Chondrocyte (in vitro differentiated cells): ENCODE measurements around the gene SPSB2. TPM values are rescaled to one million over a fixed set of nuclear protein-coding genes. Genes with fewer than 3 reads are reported as not detected.
"Not testable (repeated sequence)": the region's sequence is repeated elsewhere in the genome, so short reads cannot be mapped to it uniquely, and the experiment has no call there.

Experiments used
- DNase-seq: peaks from one replicate; pipeline ENCODE4 v3.0.0; 2021; ENCODE audit warnings: mixed read lengths, low spot score
- H3K27ac Mint-ChIP-seq: one replicate; pipeline ENCODE4 v1.8.0; 2021; ENCODE audit warnings: mild to moderate bottlenecking, moderate library complexity, mixed read lengths; ENCODE audit not compliant: unreplicated experiment
- H3K27me3 Mint-ChIP-seq: 2 replicates; pipeline ENCODE4 v1.8.0; 2021; ENCODE audit warnings: low read depth, mixed read lengths
- H3K36me3 Mint-ChIP-seq: 2 replicates; pipeline ENCODE4 v1.8.0; 2021; ENCODE audit warnings: low read depth, mixed read lengths
- H3K4me1 Mint-ChIP-seq: 2 replicates; pipeline ENCODE4 v1.8.0; 2021; ENCODE audit warnings: low read depth, mild to moderate bottlenecking, mixed read lengths
- H3K4me3 Mint-ChIP-seq: one replicate; pipeline ENCODE4 v1.8.0; 2021; ENCODE audit warnings: mild to moderate bottlenecking, moderate library complexity, mixed read lengths; ENCODE audit not compliant: unreplicated experiment
- H3K9me3 Mint-ChIP-seq: 2 replicates; pipeline ENCODE4 v1.8.0; 2021; ENCODE audit warnings: low read depth, mixed read lengths
- CTCF ChIP-seq: fragments of 200-600 bp; sonication (generic); IDR thresholded peaks from 2 replicates; pipeline ENCODE4 v1.5.0; 2021; ENCODE audit warnings: antibody characterized with exemption, mild to moderate bottlenecking, moderate library complexity
- total RNA-seq: library from RNA; stranded (reverse); gene quantifications from 3 replicates; pipeline ENCODE4 v1.2.1, GENCODE V29; 2021

The SPSB2 gene
- total RNA-seq, 1 donor from 2014 or later, result 7.6 TPM

GRCh38 chr12:6872073-6873048 is 742 bp downstream of the SPSB2 start:
- Mint-ChIP-seq H3K27ac (peak overlapping the region; percentile 90), H3K4me3 (peak overlapping the region; percentile 85), H3K9me3 (no peaks in the 10 kb centered on the region), H3K27me3 (no peaks in the 10 kb centered on the region), H3K4me1 (peaks cover 49% of the 10 kb centered on the region), H3K36me3 (peaks cover 15% of the 10 kb centered on the region)
- peak; percentile 92 for DNase-seq
- TF ChIP-seq CTCF, result peak; percentile 98

- H3K27ac Mint-ChIP-seq, result peak overlapping the region; percentile 90
These were observed 1.8 kb downstream of the SPSB2 start for GRCh38 chr12:6871052-6871957.

GRCh38 chr12:6870304-6870703 is 2.8 kb downstream of the SPSB2 start:
- H3K9me3 Mint-ChIP-seq, DNase-seq, H3K4me3 Mint-ChIP-seq, H3K27me3 Mint-ChIP-seq: not testable (repeated sequence)
- H3K36me3 Mint-ChIP-seq, result peaks cover 15% of the 10 kb centered on the region
- peak overlapping the region; percentile 41 for H3K27ac Mint-ChIP-seq
- peaks cover 57% of the 10 kb centered on the region for H3K4me1 Mint-ChIP-seq

More at GRCh38 chr12:6871052-6871957, 1.8 kb downstream of the SPSB2 start:
- no peaks in the 10 kb centered on the region for H3K27me3 Mint-ChIP-seq
- no peak for TF ChIP-seq CTCF
- no peaks in the 10 kb centered on the region for H3K9me3 Mint-ChIP-seq
- peaks cover 11% of the 10 kb centered on the region for H3K36me3 Mint-ChIP-seq
- H3K4me3 Mint-ChIP-seq, result peak overlapping the region; percentile 85
- peak; percentile 68 for DNase-seq
- H3K4me1 Mint-ChIP-seq, result peaks cover 57% of the 10 kb centered on the region

- H3K9me3 Mint-ChIP-seq, result no peaks in the 10 kb centered on the region
- peak overlapping the region; percentile 95 for H3K4me3 Mint-ChIP-seq
- H3K4me1 Mint-ChIP-seq, result peaks cover 57% of the 10 kb centered on the region
- TF ChIP-seq CTCF, result peak; percentile 93
- peak overlapping the region; percentile 88 for H3K27ac Mint-ChIP-seq
- peak; percentile 37 for DNase-seq
- H3K36me3 Mint-ChIP-seq, result peaks cover 22% of the 10 kb centered on the region
- no peaks in the 10 kb centered on the region for H3K27me3 Mint-ChIP-seq
These were observed 3.8 kb downstream of the SPSB2 start for GRCh38 chr12:6869049-6870021.
